Measurements from ENCODE around the gene PERM1. TPM values are rescaled to one million over a fixed set of nuclear protein-coding genes. Genes with fewer than 3 reads are reported as not detected.

Gene PERM1
- total and polyA plus RNA-seq, 2 of the 8 experiments (the other 6 are each of a cell fraction or from before 2014, with no cell fraction given) = not detected

DNA sequence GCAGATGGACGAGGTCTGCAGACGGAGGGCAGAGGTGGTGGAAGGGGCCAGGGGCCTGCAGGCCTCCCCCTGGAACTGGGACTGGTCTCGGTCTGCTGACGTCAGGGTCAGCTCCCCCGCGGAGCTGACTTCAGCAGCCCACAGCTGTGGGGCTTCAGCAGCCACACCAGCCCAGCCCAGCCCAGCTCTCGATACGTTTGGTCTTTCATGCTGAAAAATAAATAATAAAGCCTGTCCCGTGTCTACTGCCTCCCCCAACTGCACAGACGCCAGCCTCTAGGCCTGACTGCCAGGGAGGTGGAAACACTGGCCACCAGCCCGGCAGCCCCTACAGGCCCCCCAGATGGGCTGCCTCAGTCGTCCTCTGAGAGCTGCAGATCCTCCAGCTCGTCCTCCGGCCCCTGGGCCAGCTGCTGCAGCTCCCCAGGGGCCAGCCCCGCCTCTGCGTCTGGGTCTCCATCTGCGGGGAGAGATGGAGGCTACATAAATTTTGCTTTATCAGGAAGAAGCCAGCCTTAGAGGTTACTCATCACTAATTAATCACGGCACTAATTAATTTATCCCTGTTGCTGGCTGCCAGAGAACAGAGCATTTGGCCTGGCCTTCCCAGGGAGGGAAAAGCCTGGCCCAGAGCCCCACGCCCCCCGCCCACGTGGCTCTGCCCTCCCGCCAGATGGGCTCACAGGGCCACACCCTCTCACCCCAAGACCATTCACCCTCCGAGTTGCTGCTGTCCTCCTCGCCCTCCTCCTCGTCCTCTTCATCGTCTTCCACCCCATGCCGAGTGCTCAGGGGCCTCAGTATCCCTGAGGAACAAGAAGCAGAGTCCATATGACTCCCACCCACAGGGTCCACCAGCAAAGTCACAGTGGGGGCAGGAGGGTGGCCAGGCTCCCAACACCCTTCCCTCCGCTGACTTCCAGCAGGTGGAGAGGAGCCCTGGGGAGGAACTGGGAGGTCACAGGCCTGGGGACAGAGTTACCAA, 37.3 kb downstream of the PERM1 start:
- no peak overlapping the region for H2BK5ac ChIP-seq (ENCODE audit: low read depth, low read length)
- H4K8ac ChIP-seq (ENCODE audit: extremely low read depth, insufficient read depth, low read length) = no peak overlapping the region
- H3K18ac ChIP-seq (ENCODE audit: extremely low read depth, low read length) = no peak overlapping the region
- H2AFZ ChIP-seq (ENCODE audit: low read length) = no peak overlapping the region
- H3K14ac ChIP-seq (ENCODE audit: insufficient read length) = no peak overlapping the region
- H3K4me1 ChIP-seq (replicated peaks in 1 of 4; ENCODE audit: control insufficient read depth in 3 of 4, insufficient read depth in 4 of 4, low read length in 3 of 4) = peaks cover 3 to 27% (median 17%) of the 10 kb centered on the region in 4 experiments
- H3K4me3 ChIP-seq (ENCODE audit: extremely low read depth in 1 of 4, insufficient read depth in 2 of 4, low read depth in 3 of 4, low read length in 4 of 4) = no peak overlapping the region
- no peak overlapping the region for H2AK5ac ChIP-seq (ENCODE audit: low read depth, low read length)
- no peak overlapping the region for H3K4me2 ChIP-seq (ENCODE audit: insufficient read depth in 1 of 2, low read depth in 2 of 2, low read length in 2 of 2)
- no peaks in the 10 kb centered on the region; the same call in 1 of the 2 replicates for H3K79me1 ChIP-seq (ENCODE audit: low read depth, low read length)
- H3K27ac ChIP-seq (ENCODE audit: low read depth, low read length) = no peak overlapping the region
- H2BK15ac ChIP-seq (ENCODE audit: low read length) = no peak overlapping the region
- 88% methylated on average over 26 of the region's 28 CpGs; no CpG with 5 or more reads in 1 of the 2 experiments for WGBS, 2 experiments (ENCODE audit: extremely low coverage in 1 of 2, insufficient coverage in 1 of 2, insufficient read length in 1 of 2, insufficient replicate concordance in 2 of 2, low coverage in 1 of 2, low lambda C conversion rate in 2 of 2, missing lambda C conversion rate in 1 of 2)
- no peaks in the 10 kb centered on the region for H3K79me2 ChIP-seq (ENCODE audit: control insufficient read depth in 1 of 2, insufficient read depth in 2 of 2, low read length in 2 of 2)
- FAIRE-seq (no peak), DNase-seq (ENCODE audit: low read depth in 1 of 2, low spot score in 2 of 2) (no peak)
- no peak overlapping the region for H4K91ac ChIP-seq (replicated peaks; ENCODE audit: insufficient read length, low read length)
- H3K9ac ChIP-seq (replicated peaks in 1 of 4; ENCODE audit: extremely low read depth in 1 of 4, low read depth in 3 of 4, low read length in 3 of 4) = no peak overlapping the region
- no peak overlapping the region for H3K23ac ChIP-seq (ENCODE audit: insufficient read length)
- H3K36me3 ChIP-seq (ENCODE audit: control insufficient read depth in 2 of 4, insufficient read depth in 4 of 4, low read length in 3 of 4) = peaks cover 2 to 28% (median 14%) of the 10 kb centered on the region in 4 experiments
- no peak overlapping the region for H3K56ac ChIP-seq (replicated peaks; ENCODE audit: insufficient read length, low read depth, low read length)
- H3K23me2 ChIP-seq (ENCODE audit: low read depth, low read length) = peaks cover 7% of the 10 kb centered on the region; the same call in 1 of the 2 replicates
- TF ChIP-seq SP1 (IDR thresholded peaks at IDR 0.05; ENCODE audit: low read depth, low read length) (no peak), TEAD4 (IDR thresholded peaks at IDR 0.05; ENCODE audit: low read depth, low read length) (no peak), KDM5A (IDR thresholded peaks at IDR 0.05; ENCODE audit: low read length) (no peak), CHD2 (IDR thresholded peaks at IDR 0.05; ENCODE audit: low read length) (no peak), SIN3A (conservative IDR thresholded peaks at IDR 0.05 in 1 of 2, IDR thresholded peaks at IDR 0.05 in 1 of 2; ENCODE audit: low read depth in 1 of 2, low read length in 2 of 2) (no peak), JUN (IDR thresholded peaks at IDR 0.05; ENCODE audit: low read depth, low read length) (no peak), NANOG (IDR thresholded peaks at IDR 0.05; ENCODE audit: insufficient read depth, low read depth, low read length, poor library complexity, severe bottlenecking) (no peak), RFX5 (IDR thresholded peaks at IDR 0.05; ENCODE audit: borderline replicate concordance, low read depth, low read length) (no peak)
- TF ChIP-seq, protein P1, sequence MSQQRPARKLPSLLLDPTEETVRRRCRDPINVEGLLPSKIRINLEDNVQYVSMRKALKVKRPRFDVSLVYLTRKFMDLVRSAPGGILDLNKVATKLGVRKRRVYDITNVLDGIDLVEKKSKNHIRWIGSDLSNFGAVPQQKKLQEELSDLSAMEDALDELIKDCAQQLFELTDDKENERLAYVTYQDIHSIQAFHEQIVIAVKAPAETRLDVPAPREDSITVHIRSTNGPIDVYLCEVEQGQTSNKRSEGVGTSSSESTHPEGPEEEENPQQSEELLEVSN (IDR thresholded peaks at IDR 0.05) = no peak
- H2BK120ac ChIP-seq (replicated peaks; ENCODE audit: low read depth, low read length) = no peak overlapping the region
- CTCF ChIA-PET (ENCODE audit: partially characterized antibody) = interaction anchor here (1.2 to 2.6 kb wide), 3 partner anchors 9 to 32 kb away, joined by 3 to 10 read pairs (median 4); no protein-coding TSS in a partner anchor
- peaks cover 21 to 30% of the 10 kb centered on the region in 2 experiments for H4K20me1 ChIP-seq (replicated peaks in 1 of 2; ENCODE audit: control insufficient read depth in 1 of 2, insufficient read depth in 2 of 2, low read length in 2 of 2)
- no peak overlapping the region for H2BK20ac ChIP-seq (ENCODE audit: low read length)
- H3K9me3 ChIP-seq (ENCODE audit: insufficient read depth in 2 of 2, low read depth in 1 of 2, low read length in 1 of 2) = no peaks in the 10 kb centered on the region
- H4K5ac ChIP-seq (ENCODE audit: insufficient read length, low read depth, low read length) = no peak overlapping the region
- POLR2A ChIA-PET (ENCODE audit: partially characterized antibody) = interaction anchor here (0.7 to 9.5 kb wide), 9 partner anchors 9 to 100 kb away, joined by 3 to 65 read pairs (median 3); partner anchors contain the start of genes NOC2L and SAMD11
- H3K27me3 ChIP-seq (replicated peaks in 1 of 4; ENCODE audit: control insufficient read depth in 3 of 4, extremely low read depth in 1 of 4, insufficient read depth in 3 of 4, low read length in 3 of 4) = peaks cover 35 to 41% (median 40%) of the 10 kb centered on the region in 4 experiments
- H2BK12ac ChIP-seq (ENCODE audit: low read depth, low read length) = no peak overlapping the region
- no peak overlapping the region for H3K4ac ChIP-seq (replicated peaks; ENCODE audit: insufficient read length, low read depth, low read length)
